Astrocyte of the cerebellum (primary cell): ENCODE measurements around the gene ANKH.
A peak's percentile ranks its signal among the peaks of the same experiment; 100 is the strongest.

Experiments used
- DNase-seq: peaks from one replicate; pipeline ENCODE4 v3.0.0-alpha.2; 2011; ENCODE audit warnings: low read depth
- H3K4me3 ChIP-seq: 2 replicates; pipeline ENCODE4 v1.5.1; 2011; ENCODE audit warnings: mild to moderate bottlenecking, low read depth, low read length, moderate library complexity
- CTCF ChIP-seq: IDR thresholded peaks from 2 replicates; pipeline ENCODE4 v1.5.1; 2012; ENCODE audit warnings: low read length, low read depth, moderate library complexity, mild to moderate bottlenecking; ENCODE audit errors: missing control alignments
- in situ Hi-C: cut with HindIII; loops from 2 replicates; pipeline ENCODE4 v1.10.0; 2017; ENCODE audit warnings: low sequenced_read_pairs

Gene ANKH

GRCh38 chr5:14727928-14728458, 143.6 kb downstream of the ANKH start:
- no peak for DNase-seq
- no peak for TF ChIP-seq CTCF
- H3K4me3 ChIP-seq: no peak overlapping the region
- in situ Hi-C loops: no loop called here

GRCh38 chr5:14727428-14727865, 144.1 kb downstream of the ANKH start:
- in situ Hi-C loops: no loop called here
- DNase-seq: peak; percentile 74
- peak; percentile 93 for TF ChIP-seq CTCF
- no peak overlapping the region for H3K4me3 ChIP-seq

DNA sequence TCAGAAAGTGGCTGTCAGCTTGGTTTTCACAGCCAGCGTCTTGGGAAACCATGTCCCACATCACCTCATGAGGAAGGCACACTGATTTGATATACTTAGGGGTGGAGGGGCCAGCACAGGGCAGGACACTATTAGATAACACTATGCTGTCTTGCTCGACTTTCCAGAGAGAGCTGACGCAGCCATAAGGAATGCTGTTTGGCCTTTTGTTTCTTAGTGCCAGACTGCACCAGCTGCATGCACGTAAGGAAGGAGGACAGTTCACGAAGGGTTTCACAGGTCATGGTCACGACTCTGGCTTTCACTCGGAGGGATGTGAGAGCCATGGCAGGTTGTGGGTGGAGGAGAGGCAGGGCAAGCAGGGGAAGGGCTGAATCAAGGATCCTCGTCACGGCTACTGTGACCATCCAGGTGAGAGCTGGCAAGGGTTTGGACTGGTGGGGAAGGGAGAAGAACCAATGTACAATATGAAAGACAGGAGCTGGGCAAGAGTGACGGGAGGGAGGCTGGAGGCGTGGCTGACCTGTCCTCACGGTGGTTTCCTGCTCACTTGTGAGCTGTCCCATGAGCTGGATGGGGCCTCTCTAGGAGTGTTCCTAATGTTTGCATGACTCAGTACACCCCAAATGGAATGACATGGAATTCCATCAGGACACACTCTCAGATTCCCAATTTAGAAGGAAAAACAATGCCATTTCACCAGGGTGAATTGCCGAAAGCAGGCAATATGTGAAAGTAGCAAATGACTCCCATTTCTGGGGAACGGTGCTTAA, 145.3 kb downstream of the ANKH start:
- in situ Hi-C loops: no loop called here
- no peak overlapping the region for H3K4me3 ChIP-seq
- no peak for DNase-seq
- no peak for TF ChIP-seq CTCF

DNA sequence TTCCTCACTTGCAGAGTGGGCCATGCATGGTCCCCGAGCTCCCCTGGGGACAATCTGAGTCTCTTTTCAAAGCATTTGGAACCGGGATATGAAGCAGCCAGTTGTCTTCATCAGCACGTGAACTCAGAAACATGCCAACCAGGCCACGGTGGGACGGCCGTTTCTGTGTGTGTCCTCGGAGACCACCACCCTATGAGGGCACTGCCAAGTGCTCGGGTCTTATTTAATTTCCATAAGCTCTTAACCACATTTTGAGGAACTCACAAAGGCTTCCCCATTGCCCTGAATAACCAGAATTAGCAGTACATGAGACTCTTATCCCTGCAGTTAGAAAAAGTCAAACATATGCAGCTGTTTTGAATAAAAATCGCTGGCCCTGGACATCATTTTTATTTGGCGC, 146.9 kb downstream of the ANKH start:
- no peak for TF ChIP-seq CTCF
- in situ Hi-C loops: no loop called here
- DNase-seq: no peak
- no peak overlapping the region for H3K4me3 ChIP-seq

GRCh38 chr5:14723701-14724132, 147.9 kb downstream of the ANKH start:
- no peak for DNase-seq
- no peak for TF ChIP-seq CTCF
- no peak overlapping the region for H3K4me3 ChIP-seq
- in situ Hi-C loops: no loop called here

DNA sequence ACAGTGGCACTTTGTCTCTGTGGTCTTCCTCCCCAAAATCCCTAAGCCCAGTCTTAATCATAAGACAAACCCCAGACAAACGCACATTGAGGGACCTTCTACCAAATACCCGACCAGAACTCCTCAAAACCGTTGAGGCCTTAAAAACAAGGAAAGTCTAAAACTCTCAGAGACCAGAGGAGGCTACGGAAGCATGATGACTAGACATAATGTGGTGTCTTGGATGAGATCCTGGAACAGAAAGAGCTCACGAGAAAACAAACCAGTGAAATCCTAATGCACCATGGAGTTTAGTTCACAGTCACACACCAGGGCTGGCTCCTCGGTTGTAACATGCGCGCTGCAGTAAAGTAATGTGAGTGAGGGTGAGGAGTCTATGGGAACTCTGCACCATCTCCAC, 148.7 kb downstream of the ANKH start:
- H3K4me3 ChIP-seq: no peak overlapping the region
- in situ Hi-C loops: no loop called here
- TF ChIP-seq CTCF: no peak
- no peak for DNase-seq
